GM19023 (cell line): ENCODE measurements around the gene ACSL1.

Source experiments
- ATAC-seq: cut with Tn5 transposase; IDR thresholded peaks from one replicate; pipeline ENCODE4 v1.9.1; 2021; ENCODE audit warnings: mild to moderate bottlenecking, moderate library complexity; ENCODE audit not compliant: unreplicated experiment

The ACSL1 gene

DNA sequence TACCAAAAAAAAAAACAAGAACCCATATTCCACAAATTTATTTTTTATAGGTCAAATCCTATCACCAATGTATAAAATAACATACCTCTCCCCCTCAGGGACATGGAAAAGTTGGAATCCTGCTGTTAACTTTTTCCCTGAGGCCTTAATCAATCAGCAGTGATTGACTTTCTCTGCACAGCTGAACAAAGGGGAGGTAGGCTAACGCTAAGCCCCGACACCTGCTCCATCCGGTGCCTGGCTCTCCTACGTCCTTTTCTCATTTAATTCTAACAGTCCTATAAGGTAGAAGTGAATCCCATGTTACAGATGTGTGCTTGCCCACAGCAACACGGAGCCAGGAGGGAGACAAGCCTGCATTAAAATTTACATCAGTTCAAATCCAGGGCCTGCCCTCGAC is 94.7 kb downstream of the ACSL1 start:
- ATAC-seq, result no peak

- ATAC-seq, result no peak
Measured at GRCh38 chr4:184729946-184730345, 95.8 kb downstream of the ACSL1 start.

- no peak for ATAC-seq
Measured at GRCh38 chr4:184728858-184729257, 96.9 kb downstream of the ACSL1 start.

GRCh38 chr4:184727430-184727829 is 98.3 kb downstream of the ACSL1 start:
- ATAC-seq, result no peak

DNA sequence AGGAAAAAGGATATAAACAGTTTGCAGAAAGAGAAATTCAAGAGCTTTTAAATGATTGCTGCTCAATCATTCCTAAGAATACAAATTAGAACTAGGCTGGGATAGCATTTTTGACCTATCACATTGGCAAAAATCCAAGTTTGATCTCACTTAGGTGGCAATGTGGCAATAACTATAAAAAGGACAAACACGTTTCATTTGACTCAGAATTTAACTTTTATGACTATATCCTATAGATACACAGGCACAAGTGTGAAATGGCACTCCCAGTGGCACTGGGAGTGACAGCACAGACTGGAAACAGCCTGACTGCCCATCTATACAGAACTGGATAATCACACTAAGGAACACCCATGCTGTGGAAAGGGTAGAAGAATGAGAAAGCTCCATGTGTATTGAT is 103.0 kb downstream of the ACSL1 start:
- ATAC-seq, result no peak

DNA sequence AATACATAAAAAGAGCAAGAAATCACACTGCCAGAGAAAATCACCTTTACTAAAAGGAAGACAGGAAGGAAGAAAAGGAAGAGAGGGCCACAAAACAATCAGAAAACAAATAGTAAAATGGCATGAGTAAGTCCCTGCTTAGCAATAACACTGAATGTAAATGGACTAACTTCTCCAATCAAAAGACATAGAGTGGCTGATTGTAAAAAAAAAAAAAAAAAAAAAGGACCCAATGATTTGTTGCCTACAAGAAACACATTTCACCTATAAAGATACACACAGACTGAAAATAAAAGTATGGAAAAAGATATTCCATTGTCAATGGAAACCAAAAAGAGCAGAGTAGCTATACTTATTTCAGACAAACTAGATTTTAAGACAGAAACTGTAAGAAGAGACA is 104.5 kb downstream of the ACSL1 start:
- ATAC-seq, result no peak

DNA sequence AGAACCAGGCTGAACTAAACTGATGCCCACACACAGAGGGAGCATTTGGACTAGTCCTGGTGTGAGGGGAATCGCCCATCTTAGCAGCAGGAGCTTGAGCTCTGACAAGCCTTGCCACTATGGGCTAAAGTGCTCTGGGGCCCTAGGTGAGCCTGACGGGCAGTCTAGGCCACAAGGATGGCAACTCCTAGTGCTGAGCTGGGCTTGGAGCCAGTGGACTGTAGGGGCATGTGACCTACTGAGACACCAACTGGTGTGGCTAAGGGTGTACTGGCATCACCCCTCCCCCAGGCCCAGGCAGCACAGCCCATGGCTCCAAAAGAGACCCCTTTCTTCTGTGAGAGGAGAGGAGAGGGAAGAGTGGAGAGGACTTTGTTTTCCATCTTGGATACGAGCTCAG is 106.4 kb downstream of the ACSL1 start:
- no peak for ATAC-seq

DNA sequence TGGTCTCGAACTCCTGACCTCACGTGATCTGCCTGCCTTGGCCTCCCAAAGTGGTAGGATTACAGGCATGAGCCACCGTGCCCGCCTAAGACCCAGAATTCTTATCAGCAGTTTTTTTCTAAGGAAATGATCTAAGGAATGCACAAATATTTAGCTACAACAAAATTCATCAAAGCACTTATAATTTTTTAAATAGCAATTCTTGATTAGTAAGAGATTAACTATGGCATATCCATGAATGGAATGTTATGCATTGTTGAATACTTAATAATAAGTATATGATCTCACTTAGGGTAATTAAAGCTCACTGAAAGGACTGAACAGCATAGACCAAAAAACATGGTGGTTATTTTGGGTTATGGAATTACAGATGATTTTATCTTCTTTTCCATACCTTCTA is 110.2 kb downstream of the ACSL1 start:
- no peak for ATAC-seq

DNA sequence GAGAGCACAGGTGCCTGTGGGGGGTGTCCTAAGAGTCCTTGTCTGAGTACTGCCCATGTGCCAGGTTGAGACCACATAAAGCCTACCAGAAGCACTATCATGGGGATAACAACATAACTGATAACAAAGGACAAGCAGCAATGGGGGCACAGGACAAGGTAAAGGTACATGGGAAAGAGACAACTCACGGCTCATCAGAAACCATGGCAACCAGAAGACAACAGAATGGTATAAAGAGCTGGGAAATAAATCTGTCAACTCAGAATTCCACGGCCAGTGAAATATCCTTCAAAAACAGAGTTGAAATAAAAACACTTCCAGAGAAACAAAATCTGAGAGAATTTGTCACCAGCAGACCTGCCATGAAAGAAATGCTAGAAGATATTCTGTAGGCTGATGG is 111.9 kb downstream of the ACSL1 start:
- ATAC-seq, result no peak

- ATAC-seq, result no peak
Measured at GRCh38 chr4:184712322-184712721, 113.4 kb downstream of the ACSL1 start.

DNA sequence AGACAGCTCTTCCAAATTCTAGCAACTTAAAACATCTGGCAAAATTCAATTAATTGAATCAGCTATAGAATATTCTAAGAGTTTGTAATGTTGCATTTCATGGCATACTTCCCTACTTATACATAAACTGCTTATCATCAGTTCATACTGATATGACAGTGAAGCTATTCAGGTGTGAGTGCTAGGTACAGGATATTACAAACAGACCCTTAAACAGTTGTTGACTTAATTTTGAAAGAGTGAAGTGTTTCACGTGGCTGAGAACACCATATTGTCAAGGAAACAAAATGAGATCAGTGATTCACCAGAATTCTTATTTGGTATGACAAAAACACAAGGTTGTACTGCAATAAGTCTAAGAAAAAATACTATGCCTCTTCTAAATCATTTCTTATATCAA is 119.3 kb downstream of the ACSL1 start:
- no peak for ATAC-seq

- no peak for ATAC-seq
Measured at GRCh38 chr4:184705692-184706091, 120.1 kb downstream of the ACSL1 start.
